Mesenchymal stem cell (in vitro differentiated cells and primary cell): ENCODE data around the gene PLPPR1.

Experiments
- DNase-seq: peaks from one replicate; pipeline ENCODE4 v3.0.0-alpha.2; 2013
- H2AFZ ChIP-seq: one replicate; pipeline ENCODE4 v1.6.1; 2013; ENCODE audit warnings: low read depth, mild to moderate bottlenecking, control low read depth, inconsistent platforms, low read length, moderate library complexity
- H2AK5ac ChIP-seq: 2 replicates; pipeline ENCODE4 v1.6.1; 2013; ENCODE audit warnings: low read length, moderate library complexity, mild to moderate bottlenecking, inconsistent platforms; ENCODE audit not compliant: severe bottlenecking
- H2BK120ac ChIP-seq: one replicate; pipeline ENCODE4 v1.6.1; 2013; ENCODE audit warnings: low read depth, mild to moderate bottlenecking, inconsistent platforms, low read length, moderate library complexity
- H2BK12ac ChIP-seq, 2 experiments: one replicate each; pipeline ENCODE4 v1.6.1; 2013; ENCODE audit warnings: inconsistent platforms in 2 of 2, low read length in 2 of 2, mild to moderate bottlenecking in 2 of 2, moderate library complexity in 2 of 2, control low read depth in 1 of 2
- H2BK15ac ChIP-seq: one replicate; pipeline ENCODE4 v1.6.1; 2013; ENCODE audit warnings: mild to moderate bottlenecking, low read depth, inconsistent platforms; ENCODE audit not compliant: poor library complexity, severe bottlenecking
- H2BK5ac ChIP-seq: 2 replicates; pipeline ENCODE4 v1.6.1; 2013; ENCODE audit warnings: low read depth, mild to moderate bottlenecking, low read length, control low read depth, inconsistent platforms; ENCODE audit not compliant: poor library complexity, severe bottlenecking
- H3K14ac ChIP-seq, 2 experiments: one replicate each; pipeline ENCODE4 v1.6.1; 2013; ENCODE audit warnings: inconsistent platforms in 2 of 2, low read length in 2 of 2, control low read depth in 1 of 2, mild to moderate bottlenecking in 1 of 2, moderate library complexity in 1 of 2
- H3K18ac ChIP-seq, 2 experiments: one replicate each; pipeline ENCODE4 v1.6.1; 2013; ENCODE audit warnings: inconsistent platforms in 2 of 2, low read length in 2 of 2, control low read depth in 1 of 2, low read depth in 1 of 2, mild to moderate bottlenecking in 1 of 2
- H3K23ac ChIP-seq, 2 experiments: one replicate each; pipeline ENCODE4 v1.6.1; 2013; ENCODE audit warnings: inconsistent platforms in 2 of 2, low read length in 2 of 2, mild to moderate bottlenecking in 2 of 2, moderate library complexity in 2 of 2, control low read depth in 1 of 2
- H3K27ac ChIP-seq: 2 replicates; pipeline ENCODE4 v1.5.1; 2013; ENCODE audit warnings: mild to moderate bottlenecking, moderate library complexity, low read length, control low read depth, inconsistent platforms; ENCODE audit not compliant: poor library complexity, severe bottlenecking
- H3K27me3 ChIP-seq, 2 experiments: 2 replicates each; pipeline versions ENCODE4 v1.6.1 to v1.7.0; 2013; ENCODE audit warnings: low read length in 2 of 2, mild to moderate bottlenecking in 2 of 2, moderate library complexity in 2 of 2, control low read depth in 1 of 2, inconsistent platforms in 1 of 2; ENCODE audit not compliant: control insufficient read depth in 1 of 2, insufficient read depth in 1 of 2
- H3K36me3 ChIP-seq, 2 experiments: 2 replicates each; pipeline versions ENCODE4 v1.6.1 to v1.7.0; 2013; ENCODE audit warnings: low read length in 2 of 2, control low read depth in 1 of 2, inconsistent platforms in 1 of 2, low read depth in 1 of 2, mild to moderate bottlenecking in 1 of 2; ENCODE audit not compliant: insufficient read depth in 2 of 2, control insufficient read depth in 1 of 2
- H3K4ac ChIP-seq, 2 experiments: one replicate each; pipeline ENCODE4 v1.6.1; 2013; ENCODE audit warnings: inconsistent platforms in 2 of 2, low read length in 2 of 2, mild to moderate bottlenecking in 2 of 2, moderate library complexity in 2 of 2, control low read depth in 1 of 2, low read depth in 1 of 2
- H3K4me1 ChIP-seq: 2 replicates; pipeline ENCODE4 v1.6.1; 2013; ENCODE audit warnings: low read depth, low read length, control low read depth; ENCODE audit not compliant: control insufficient read depth, insufficient read depth
- H3K4me2 ChIP-seq: 2 replicates; pipeline ENCODE4 v1.6.1; 2013; ENCODE audit warnings: low read length, mild to moderate bottlenecking, inconsistent platforms; ENCODE audit not compliant: poor library complexity, severe bottlenecking
- H3K4me3 ChIP-seq, 2 experiments: 2 replicates each; pipeline versions ENCODE4 v1.5.1 to v1.7.0; 2013; ENCODE audit warnings: low read length in 2 of 2, mild to moderate bottlenecking in 2 of 2, control low read depth in 1 of 2, low read depth in 1 of 2; ENCODE audit not compliant: insufficient read depth in 1 of 2
- H3K79me1 ChIP-seq: replicated peaks from 2 replicates; pipeline ENCODE4 v1.6.1; 2013; ENCODE audit warnings: mild to moderate bottlenecking, control low read depth, low read length, inconsistent platforms; ENCODE audit not compliant: poor library complexity, severe bottlenecking
- H3K9ac ChIP-seq: 2 replicates; pipeline ENCODE4 v1.7.0; 2013; ENCODE audit warnings: mild to moderate bottlenecking, low read length, moderate library complexity
- H3K9me3 ChIP-seq: 2 replicates; pipeline ENCODE4 v1.7.0; 2013; ENCODE audit warnings: mild to moderate bottlenecking, low read length; ENCODE audit not compliant: control insufficient read depth
- H4K8ac ChIP-seq: one replicate; pipeline ENCODE4 v1.6.1; 2013; ENCODE audit warnings: inconsistent platforms, mild to moderate bottlenecking, low read length, moderate library complexity
- H4K91ac ChIP-seq: one replicate; pipeline ENCODE4 v1.6.1; 2013; ENCODE audit warnings: mild to moderate bottlenecking, low read length, inconsistent platforms
- WGBS: methylation state at CpG from one replicate; pipeline ENCODE4 v1.1.7; 2013; ENCODE audit warnings: mixed read lengths; 5-methylcytosine and 5-hydroxymethylcytosine counted together

Gene PLPPR1

DNA sequence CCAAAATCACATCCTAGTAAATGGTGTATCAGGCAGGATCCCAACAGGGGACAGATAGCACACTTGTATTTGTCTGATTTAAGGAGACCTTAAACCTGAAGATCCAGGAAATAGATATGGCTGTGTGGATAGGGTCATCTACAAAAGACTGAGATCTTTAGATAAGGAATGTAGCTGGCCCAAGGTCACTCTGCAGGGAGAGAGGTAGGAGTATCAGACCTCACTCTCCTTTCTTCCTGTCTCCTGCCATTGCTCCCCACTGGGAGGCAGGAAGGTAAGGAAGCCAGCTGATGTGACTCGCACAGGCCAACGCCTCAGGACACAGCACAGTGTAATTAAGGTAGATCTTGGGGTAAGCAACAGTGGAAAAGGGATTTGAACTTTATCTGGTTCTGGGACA is 85.8 kb downstream of the PLPPR1 start:
- no peak overlapping the region for H3K4me2 ChIP-seq
- 32% methylated on average over 2 of the region's 2 CpGs for WGBS

DNA sequence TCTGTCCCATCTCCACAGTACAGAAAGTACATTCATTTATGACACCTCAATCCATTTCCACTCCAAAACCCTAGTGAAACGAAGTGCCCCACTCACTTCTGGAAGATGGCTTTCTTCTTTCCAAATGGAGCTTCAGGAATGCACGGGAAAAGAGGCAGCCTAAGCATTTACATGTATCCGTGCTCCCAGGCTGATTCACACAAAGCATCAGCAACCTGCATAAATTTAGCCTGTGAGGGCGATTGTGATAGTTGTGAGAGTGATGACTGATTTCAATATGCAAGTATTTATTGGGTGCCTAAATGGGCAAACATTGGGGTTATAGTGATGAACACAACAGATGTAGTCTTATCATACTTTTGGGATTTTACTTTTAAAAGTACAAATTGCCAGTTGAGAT is 86.6 kb downstream of the PLPPR1 start:
- no peaks in the 10 kb centered on the region for H3K4me1 ChIP-seq
- H2AFZ ChIP-seq = no peak overlapping the region
- H2AK5ac ChIP-seq = no peak overlapping the region
- WGBS = 45% methylated on average over 4 of the region's 4 CpGs
- no peaks in the 10 kb centered on the region for H3K27me3 ChIP-seq
- no peak overlapping the region for H3K14ac ChIP-seq
- H3K4ac ChIP-seq = no peak overlapping the region
- no peaks in the 10 kb centered on the region for H3K36me3 ChIP-seq
- H4K8ac ChIP-seq = no peak overlapping the region
- no peak overlapping the region for H2BK120ac ChIP-seq
- H3K23ac ChIP-seq = no peak overlapping the region
- H3K18ac ChIP-seq = no peak overlapping the region
- H3K9me3 ChIP-seq = no peaks in the 10 kb centered on the region
- no peaks in the 10 kb centered on the region for H3K79me1 ChIP-seq
- no peak overlapping the region for H2BK12ac ChIP-seq
- no peak for DNase-seq
- H3K27ac ChIP-seq = no peak overlapping the region
- H3K4me2 ChIP-seq = no peak overlapping the region
- H4K91ac ChIP-seq = no peak overlapping the region
- H2BK15ac ChIP-seq = no peak overlapping the region
- no peak overlapping the region for H2BK5ac ChIP-seq
- H3K9ac ChIP-seq = no peak overlapping the region
- no peak overlapping the region for H3K4me3 ChIP-seq

More for the DNA sequence above, 85.8 kb downstream of the PLPPR1 start:
- Histone ChIP-seq H4K91ac (no peak overlapping the region), H3K4ac (no peak overlapping the region), H3K27me3 (no peaks in the 10 kb centered on the region), H3K23ac (no peak overlapping the region), H3K36me3 (no peaks in the 10 kb centered on the region), H2BK15ac (no peak overlapping the region), H4K8ac (no peak overlapping the region), H3K4me3 (no peak overlapping the region), H2BK12ac (no peak overlapping the region), H2BK5ac (no peak overlapping the region), H3K27ac (no peak overlapping the region), H3K9me3 (peaks cover 2% of the 10 kb centered on the region), H3K14ac (no peak overlapping the region), H2AFZ (no peak overlapping the region), H3K9ac (no peak overlapping the region), H2BK120ac (no peak overlapping the region), H3K4me1 (no peaks in the 10 kb centered on the region), H3K79me1 (no peaks in the 10 kb centered on the region), H2AK5ac (no peak overlapping the region), H3K18ac (no peak overlapping the region)
- DNase-seq = no peak

DNA sequence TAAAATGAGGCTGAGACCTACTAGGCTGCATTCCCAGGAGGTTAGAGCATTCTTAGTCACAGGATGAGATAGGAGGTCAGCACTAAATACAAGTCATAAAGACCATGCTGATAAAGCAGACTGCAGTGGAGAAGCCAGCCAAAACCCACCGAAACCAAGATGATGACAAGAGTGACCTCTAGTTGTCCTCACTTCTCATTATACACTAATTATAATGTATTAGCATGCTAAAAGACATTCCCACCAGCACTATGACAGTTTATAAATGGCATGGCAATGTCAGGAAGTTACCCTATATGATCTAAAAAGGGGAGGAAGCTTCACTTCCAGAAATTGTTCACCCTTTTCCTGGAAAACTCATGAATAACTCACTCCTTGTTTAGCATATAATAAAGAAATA is 88.6 kb downstream of the PLPPR1 start:
- Histone ChIP-seq H2BK12ac (no peak overlapping the region), H2BK120ac (no peak overlapping the region), H4K91ac (no peak overlapping the region), H2BK15ac (no peak overlapping the region), H3K27ac (no peak overlapping the region), H3K18ac (no peak overlapping the region), H3K79me1 (no peaks in the 10 kb centered on the region), H3K23ac (no peak overlapping the region), H4K8ac (no peak overlapping the region), H3K36me3 (no peaks in the 10 kb centered on the region), H2AFZ (no peak overlapping the region), H2BK5ac (no peak overlapping the region), H2AK5ac (no peak overlapping the region), H3K4ac (no peak overlapping the region), H3K27me3 (no peaks in the 10 kb centered on the region), H3K4me2 (no peak overlapping the region), H3K4me3 (no peak overlapping the region), H3K9me3 (no peaks in the 10 kb centered on the region), H3K14ac (no peak overlapping the region), H3K4me1 (no peaks in the 10 kb centered on the region), H3K9ac (no peak overlapping the region)
- DNase-seq = no peak
- WGBS = 60% methylated on average over 1 of the region's 1 CpG

DNA sequence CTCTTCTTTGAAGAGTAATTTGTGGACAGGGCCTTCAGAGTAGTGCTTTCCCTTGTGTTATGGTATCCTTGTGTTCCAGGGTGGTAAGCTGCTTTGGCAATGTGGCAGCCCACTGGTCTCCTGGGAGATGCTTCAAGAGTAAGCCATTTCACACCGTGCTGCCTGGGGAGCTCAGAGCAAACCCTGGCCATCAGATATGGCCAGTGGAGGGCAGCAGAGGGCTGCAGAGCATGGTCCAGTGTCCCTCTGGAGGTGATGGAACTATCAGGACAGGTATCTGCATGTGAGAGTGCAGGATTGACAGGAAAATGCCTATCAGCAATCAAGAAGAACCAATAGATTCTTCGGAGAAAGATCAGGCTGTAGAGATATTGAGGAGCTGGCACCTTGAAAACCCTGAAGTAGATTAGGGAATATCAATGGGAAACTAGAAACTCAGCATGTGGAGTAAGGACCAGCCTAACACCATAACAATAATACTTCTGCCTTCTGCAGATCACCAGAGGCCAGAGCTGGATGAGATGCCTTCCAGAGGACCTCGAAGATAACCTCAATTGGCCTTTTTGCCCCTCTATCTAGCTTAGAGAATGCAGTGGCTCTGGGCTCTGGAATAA is 90.8 kb downstream of the PLPPR1 start:
- H3K9ac ChIP-seq = no peak overlapping the region
- H2AK5ac ChIP-seq = no peak overlapping the region
- H2BK5ac ChIP-seq = no peak overlapping the region
- no peak overlapping the region for H2BK120ac ChIP-seq
- no peaks in the 10 kb centered on the region for H3K36me3 ChIP-seq
- no peaks in the 10 kb centered on the region for H3K4me1 ChIP-seq
- no peak overlapping the region for H3K27ac ChIP-seq
- H2AFZ ChIP-seq = no peak overlapping the region
- no peak for DNase-seq
- H3K18ac ChIP-seq = no peak overlapping the region
- H4K8ac ChIP-seq = no peak overlapping the region
- no peak overlapping the region for H2BK15ac ChIP-seq
- H2BK12ac ChIP-seq = no peak overlapping the region
- 31% methylated on average over 3 of the region's 3 CpGs for WGBS
- no peak overlapping the region for H3K23ac ChIP-seq
- no peak overlapping the region for H3K4me2 ChIP-seq
- no peak overlapping the region for H3K4ac ChIP-seq
- no peaks in the 10 kb centered on the region for H3K79me1 ChIP-seq
- H3K9me3 ChIP-seq = peaks cover 13% of the 10 kb centered on the region
- H3K14ac ChIP-seq = no peak overlapping the region
- no peak overlapping the region for H3K4me3 ChIP-seq
- H4K91ac ChIP-seq = no peak overlapping the region
- no peaks in the 10 kb centered on the region for H3K27me3 ChIP-seq
